HAP-1 (cell line): ENCODE results near the gene AHDC1.

Source experiments
- DNase-seq, 2 experiments: peaks; one replicate each; pipeline ENCODE4 v3.0.0-alpha.2; 2016 to 2020; ENCODE audit warnings: low spot score in 2 of 2
- H3K27me3 ChIP-seq: fragments of 250-450 bp; sonication (Bioruptor Pico); 2 replicates; pipeline ENCODE4 v1.5.1; 2020; ENCODE audit warnings: low read depth, mild to moderate bottlenecking, moderate library complexity
- H3K36me3 ChIP-seq: fragments of 250-450 bp; sonication (Bioruptor Pico); replicated peaks from 2 replicates; pipeline ENCODE4 v1.5.1; 2020; ENCODE audit warnings: mild to moderate bottlenecking
- H3K4me1 ChIP-seq: fragments of 250-450 bp; sonication (Bioruptor Pico); 2 replicates; pipeline ENCODE4 v1.5.1; 2020; ENCODE audit warnings: mild to moderate bottlenecking
- H3K4me3 ChIP-seq: fragments of 250-450 bp; sonication (Bioruptor Pico); 2 replicates; pipeline ENCODE4 v1.5.1; 2020; ENCODE audit warnings: mild to moderate bottlenecking, moderate library complexity
- H3K9me3 ChIP-seq: fragments of 250-450 bp; sonication (Bioruptor Pico); 2 replicates; pipeline ENCODE4 v1.5.1; 2020; ENCODE audit warnings: mild to moderate bottlenecking, moderate library complexity
- in situ Hi-C: fragments of 300-500 bp; cut with MboI; formaldehyde crosslinking; loops from 3 replicates; pipeline ENCODE4 v1.14.3; 2020; ENCODE audit warnings: low sequenced_read_pairs, inconsistent platforms, mixed read lengths

Gene AHDC1

DNA sequence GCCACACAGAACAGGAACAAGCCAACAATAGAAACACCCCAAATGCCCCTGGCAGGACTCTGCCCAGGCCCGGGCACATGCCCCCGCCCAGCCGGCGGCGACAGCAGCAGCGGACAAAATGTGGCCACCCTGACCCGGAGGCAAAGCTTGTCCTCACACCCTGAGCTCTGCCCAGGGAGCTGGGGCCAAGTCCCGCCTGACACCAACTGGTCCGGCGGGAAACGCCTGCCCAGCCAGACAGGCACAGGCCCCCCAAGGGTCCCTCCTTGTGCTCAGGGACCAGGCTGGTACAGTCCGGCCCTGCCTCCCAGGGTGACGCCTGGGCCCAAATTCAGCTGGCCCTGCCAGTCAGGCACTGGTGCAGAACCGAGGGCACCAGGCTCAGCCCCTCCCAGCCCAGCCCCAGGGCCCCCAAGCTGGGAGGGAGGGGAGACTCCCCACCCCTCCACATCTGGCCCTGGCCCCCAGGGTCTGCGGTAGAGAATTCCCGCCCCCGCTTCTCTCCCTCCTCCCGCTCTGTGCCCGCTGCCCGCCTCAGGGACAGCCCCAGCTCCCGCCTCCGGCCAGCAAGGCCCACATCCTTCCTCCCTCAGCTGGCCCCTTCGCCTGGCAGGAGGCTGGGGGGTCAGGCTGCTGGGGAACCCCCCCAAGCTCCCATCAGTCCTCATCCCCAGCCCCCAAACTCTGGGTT, 2.0 kb downstream of the AHDC1 start:
- Histone ChIP-seq H3K36me3 (no peaks in the 10 kb centered on the region), H3K9me3 (no peaks in the 10 kb centered on the region), H3K27me3 (no peaks in the 10 kb centered on the region), H3K4me3 (peak overlapping the region; percentile 67), H3K4me1 (no peaks in the 10 kb centered on the region)
- in situ Hi-C loops, result no loop called here
- DNase-seq, result no peak

DNA sequence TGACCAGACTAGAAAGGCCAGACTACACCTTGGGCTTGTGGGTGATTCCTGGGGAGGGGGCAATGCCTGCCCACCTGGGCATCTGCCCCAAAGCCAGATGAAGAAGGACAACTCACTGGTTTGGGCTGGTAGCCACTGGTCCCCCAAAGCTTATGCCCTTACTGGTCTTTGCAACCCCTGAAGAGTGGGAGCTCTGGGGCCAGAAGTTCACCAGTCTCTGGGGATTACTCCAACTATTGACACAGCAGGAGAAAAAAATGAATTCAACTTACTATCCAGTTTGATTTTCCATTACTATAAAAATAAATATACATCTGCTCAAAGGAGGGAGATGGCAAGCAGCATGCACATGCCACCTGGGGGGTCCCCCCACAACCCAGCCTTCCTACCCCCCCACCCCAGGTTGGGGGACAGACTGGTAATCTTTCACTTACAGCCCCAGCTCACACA, 2.6 kb downstream of the AHDC1 start:
- in situ Hi-C loops, result no loop called here
- Histone ChIP-seq H3K4me1 (no peaks in the 10 kb centered on the region), H3K4me3 (no peak overlapping the region), H3K9me3 (no peaks in the 10 kb centered on the region), H3K36me3 (no peaks in the 10 kb centered on the region), H3K27me3 (no peaks in the 10 kb centered on the region)
- DNase-seq, result no peak

DNA sequence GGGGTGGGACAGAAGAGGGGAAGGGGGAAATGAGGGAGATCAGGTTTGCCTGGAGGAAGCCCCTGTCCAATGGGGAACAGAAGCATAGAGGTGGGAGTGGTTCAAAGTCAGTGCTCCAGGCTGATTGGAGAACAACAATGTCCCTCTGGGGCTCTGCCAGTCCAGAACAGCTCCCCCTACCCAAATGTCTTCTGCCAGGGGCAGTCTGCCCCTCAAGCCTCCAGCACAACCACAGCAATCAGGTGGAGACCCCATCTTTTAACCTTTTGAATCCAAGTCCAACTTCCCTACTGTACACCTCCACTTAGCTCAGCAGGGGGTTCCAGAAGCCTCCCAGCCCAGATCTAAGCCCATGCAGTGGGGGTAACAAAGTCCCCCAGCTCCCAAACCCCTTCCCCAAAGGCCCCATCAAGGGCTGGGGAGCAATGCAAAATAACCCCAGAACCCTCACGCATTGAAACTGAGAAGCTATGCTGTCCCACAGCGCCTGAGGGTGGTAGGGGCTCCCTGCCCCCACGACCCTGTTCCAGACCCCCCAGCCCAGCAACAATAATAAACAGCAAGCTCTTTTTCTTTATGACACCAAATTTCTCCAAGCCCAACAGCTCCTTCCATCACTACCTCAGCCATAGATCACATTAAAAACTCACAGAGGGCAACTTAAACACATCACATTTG, 3.3 kb downstream of the AHDC1 start:
- DNase-seq, result no peak
- Histone ChIP-seq H3K9me3 (no peaks in the 10 kb centered on the region), H3K4me3 (no peak overlapping the region), H3K36me3 (no peaks in the 10 kb centered on the region), H3K4me1 (no peaks in the 10 kb centered on the region), H3K27me3 (no peaks in the 10 kb centered on the region)
- in situ Hi-C loops, result no loop called here

DNA sequence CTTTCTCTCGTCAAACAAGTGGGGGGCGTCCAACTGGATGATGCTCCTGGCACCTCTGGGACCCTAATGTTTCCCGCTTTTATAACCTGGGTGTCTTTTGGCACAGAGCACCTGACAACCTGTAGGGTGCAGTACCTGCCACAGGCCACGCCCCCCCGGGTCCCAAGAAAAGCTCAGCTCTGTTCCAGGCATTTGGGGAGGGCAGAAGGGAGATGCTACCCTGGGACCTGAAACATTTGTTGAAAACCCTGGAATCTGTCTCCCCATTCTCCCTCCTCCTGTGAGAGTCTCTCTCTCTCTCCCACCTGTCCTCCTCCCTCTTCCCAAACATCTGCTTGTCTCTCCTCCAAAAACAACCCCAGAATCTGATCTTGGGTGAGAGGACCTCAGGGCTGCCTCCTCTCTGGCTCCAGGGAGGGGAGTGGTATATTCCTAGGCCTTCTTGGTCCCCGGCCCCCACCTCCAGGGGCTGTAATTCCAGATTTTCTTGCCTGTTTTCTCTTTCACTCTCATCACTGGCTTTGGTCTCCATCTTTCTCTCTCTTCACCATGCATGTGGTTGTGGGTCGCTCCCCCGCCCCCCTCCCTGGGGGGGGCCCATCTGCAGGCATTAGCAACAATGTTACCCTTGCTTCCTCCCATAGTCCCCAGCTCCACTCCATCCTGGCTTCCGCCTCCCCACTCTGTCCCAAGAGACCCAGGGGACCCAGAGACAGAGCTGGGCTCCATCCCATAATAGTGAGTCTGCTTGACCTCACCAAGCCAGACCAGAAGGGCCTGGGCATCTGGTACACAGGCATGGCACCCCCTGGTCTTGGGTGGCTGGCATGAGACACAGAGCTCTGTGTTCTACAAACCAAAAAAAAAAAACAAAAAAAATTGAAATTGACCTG, 4.1 kb downstream of the AHDC1 start:
- no peak for DNase-seq
- H3K36me3 ChIP-seq, result no peaks in the 10 kb centered on the region
- no peaks in the 10 kb centered on the region for H3K4me1 ChIP-seq
- no peaks in the 10 kb centered on the region for H3K9me3 ChIP-seq
- in situ Hi-C loops, result no loop called here
- H3K4me3 ChIP-seq, result no peak overlapping the region
- no peaks in the 10 kb centered on the region for H3K27me3 ChIP-seq

DNA sequence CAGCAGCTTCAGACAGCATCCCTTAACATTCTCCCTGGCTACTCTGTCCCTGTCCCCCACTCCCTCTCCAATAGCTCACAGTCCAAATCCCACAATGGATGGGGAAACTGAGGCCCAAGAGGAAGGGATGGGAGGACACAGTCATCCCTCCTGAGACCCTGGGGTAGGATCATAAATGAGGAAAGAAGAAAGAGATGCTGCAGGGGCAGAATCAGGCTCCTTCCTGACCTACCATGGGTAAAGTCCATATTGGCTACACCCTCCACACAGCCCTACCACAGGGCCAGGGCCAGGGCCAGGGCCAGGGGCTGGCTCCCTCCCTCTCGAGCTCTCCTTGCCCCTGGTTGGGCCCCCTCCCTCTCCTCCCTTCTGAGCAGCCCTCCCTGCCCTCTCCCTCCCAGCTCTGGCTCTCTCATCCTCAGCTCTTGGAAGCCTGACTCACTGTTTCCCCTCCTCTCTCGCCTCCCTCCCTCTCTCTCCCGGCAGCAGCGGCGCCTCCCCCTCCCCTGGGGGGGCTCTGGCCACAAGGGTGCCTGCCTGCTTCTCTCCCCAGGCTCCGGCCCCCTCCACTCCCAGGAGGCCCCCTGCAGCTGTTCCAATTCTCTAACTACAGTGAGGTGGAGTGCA, 4.9 kb downstream of the AHDC1 start:
- no peaks in the 10 kb centered on the region for H3K9me3 ChIP-seq
- in situ Hi-C loops, result no loop called here
- no peaks in the 10 kb centered on the region for H3K36me3 ChIP-seq
- no peak overlapping the region for H3K4me3 ChIP-seq
- no peak for DNase-seq
- no peaks in the 10 kb centered on the region for H3K4me1 ChIP-seq
- no peaks in the 10 kb centered on the region for H3K27me3 ChIP-seq

DNA sequence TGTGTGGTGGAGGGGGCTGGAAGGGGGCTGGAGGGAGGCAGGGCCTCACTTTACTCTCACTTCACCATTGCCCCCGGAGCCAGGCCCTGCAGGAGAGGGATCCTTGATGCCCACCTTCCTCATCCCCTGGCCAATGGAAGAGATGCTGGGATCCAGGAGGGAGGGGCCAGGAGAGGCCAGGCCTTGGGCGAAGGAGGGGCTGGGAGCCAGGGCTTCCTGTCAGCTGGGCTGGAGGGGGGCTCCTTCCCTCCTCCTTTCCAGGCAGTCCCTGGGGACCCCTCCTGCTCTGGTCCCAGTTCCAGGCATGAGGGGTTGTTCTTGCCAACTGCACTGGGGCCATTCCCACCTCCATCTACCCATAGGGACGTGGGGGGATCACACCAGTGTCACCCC, 5.7 kb downstream of the AHDC1 start:
- Histone ChIP-seq H3K4me1 (no peaks in the 10 kb centered on the region; the same call in 1 of the 2 replicates), H3K4me3 (no peak overlapping the region), H3K36me3 (no peaks in the 10 kb centered on the region), H3K27me3 (no peaks in the 10 kb centered on the region), H3K9me3 (no peaks in the 10 kb centered on the region)
- in situ Hi-C loops, result no loop called here
- DNase-seq, result no peak

DNA sequence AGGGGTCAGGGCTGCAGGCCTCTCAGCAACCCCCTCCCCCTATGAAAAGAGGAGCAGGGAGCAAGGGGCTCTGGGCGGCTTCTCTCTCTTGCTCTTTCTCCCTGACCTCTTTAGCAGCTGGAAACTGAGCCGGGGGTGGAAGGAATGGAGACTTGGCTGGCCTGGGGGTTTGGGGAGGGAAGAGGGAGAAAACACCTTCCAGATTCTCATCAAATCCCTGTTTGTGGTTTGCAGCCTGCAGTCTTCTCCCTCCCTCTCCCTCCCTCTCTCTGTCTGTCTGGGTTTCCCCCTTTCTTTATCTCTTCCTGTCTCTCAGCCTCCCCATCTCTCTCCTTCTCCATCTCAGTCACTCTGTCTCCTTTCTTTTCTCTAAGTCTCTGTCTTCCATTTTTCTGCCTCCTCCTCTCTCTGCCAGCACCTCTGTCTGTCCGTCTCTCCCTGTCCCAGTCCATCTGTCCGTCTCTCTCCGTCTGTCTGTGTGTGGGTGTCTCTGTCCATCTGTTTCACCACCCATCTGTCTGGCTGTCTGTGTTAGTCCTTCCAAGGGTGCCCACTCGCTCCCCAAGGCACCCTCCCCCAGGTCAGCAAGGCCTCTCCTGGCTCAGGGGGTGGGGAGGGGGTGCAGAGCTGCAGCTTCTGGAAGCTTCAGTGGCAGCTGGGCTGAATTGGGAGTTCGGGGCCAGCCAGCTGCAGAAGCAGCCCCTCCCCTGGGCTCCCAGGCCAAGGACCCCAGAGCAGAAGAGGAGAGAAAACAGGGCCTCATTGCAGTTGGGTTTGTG, 6.2 kb downstream of the AHDC1 start:
- Histone ChIP-seq H3K4me3 (no peak overlapping the region), H3K36me3 (no peaks in the 10 kb centered on the region), H3K4me1 (no peaks in the 10 kb centered on the region; the same call in 1 of the 2 replicates), H3K27me3 (no peaks in the 10 kb centered on the region), H3K9me3 (no peaks in the 10 kb centered on the region)
- in situ Hi-C loops, result no loop called here
- no peak for DNase-seq

DNA sequence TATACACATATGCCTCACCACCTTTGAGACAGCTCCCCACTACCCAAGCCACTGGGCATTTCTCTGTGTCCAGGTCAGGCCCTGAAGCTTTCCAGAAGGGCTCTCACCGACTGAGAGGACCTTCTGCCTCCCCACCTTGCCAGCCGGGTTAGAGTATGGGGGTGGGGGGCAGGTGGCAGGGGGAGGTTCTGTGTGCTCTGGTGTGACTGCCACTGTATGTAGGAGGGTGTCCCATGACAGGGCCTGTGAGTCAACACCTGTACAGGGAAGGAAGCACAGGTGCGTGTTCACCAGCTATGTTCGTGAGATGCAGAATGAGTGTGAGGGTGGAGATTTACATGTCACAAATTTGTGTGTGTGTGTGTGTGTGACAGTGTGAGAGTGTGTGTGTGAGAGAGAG, 7.0 kb downstream of the AHDC1 start:
- in situ Hi-C loops, result no loop called here
- DNase-seq, result no peak
- Histone ChIP-seq H3K4me3 (no peak overlapping the region), H3K27me3 (no peaks in the 10 kb centered on the region), H3K9me3 (no peaks in the 10 kb centered on the region), H3K36me3 (no peaks in the 10 kb centered on the region), H3K4me1 (peaks cover under 1% of the 10 kb centered on the region; the same call in 1 of the 2 replicates)

DNA sequence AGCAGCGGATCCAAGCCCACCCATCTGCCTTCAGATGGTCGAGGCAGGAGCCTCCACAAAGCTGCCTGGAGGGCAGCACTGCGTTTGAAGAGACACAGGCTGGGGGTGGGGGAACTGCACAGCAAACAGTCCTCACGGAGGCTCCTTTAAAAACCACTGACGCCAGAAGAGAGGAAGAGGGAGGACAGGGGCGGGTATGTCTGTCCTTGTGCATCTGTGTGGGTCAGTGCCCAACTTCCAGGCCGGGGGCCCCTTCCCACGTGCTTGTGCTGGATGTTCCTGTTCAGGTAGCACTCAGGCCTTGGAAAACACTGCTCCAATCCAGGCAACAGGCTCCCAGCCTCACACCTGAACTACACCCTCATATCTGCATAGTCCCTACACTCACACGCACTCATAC, 7.7 kb downstream of the AHDC1 start:
- DNase-seq, result no peak
- Histone ChIP-seq H3K36me3 (no peaks in the 10 kb centered on the region), H3K27me3 (no peaks in the 10 kb centered on the region), H3K4me1 (peaks cover 3% of the 10 kb centered on the region; the same call in 1 of the 2 replicates), H3K4me3 (no peak overlapping the region), H3K9me3 (no peaks in the 10 kb centered on the region)
- in situ Hi-C loops, result no loop called here

DNA sequence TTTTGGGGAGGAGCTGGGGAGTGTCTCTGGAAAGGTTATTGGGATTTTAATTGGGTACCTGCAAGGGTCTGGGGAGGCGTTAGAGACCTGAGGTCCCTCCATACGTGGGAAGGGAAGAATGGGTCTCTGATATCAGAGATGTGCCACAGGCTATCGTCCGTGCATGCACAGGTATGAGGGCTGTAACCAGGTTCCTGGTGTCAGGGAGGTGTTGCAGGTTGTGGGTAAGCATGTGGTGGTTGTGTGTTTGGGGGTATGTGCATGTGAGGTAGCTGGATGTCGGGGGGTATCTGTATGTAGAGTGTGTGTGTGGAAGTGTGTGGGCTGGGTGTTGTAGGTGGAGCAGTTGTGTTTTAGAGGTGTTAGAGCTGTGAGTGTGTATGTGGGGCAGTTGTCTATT, 8.3 kb downstream of the AHDC1 start:
- Histone ChIP-seq H3K9me3 (no peaks in the 10 kb centered on the region), H3K4me3 (no peak overlapping the region), H3K4me1 (peaks cover 3% of the 10 kb centered on the region; the same call in 1 of the 2 replicates), H3K27me3 (no peaks in the 10 kb centered on the region), H3K36me3 (no peaks in the 10 kb centered on the region)
- DNase-seq, result no peak
- in situ Hi-C loops, result no loop called here

DNA sequence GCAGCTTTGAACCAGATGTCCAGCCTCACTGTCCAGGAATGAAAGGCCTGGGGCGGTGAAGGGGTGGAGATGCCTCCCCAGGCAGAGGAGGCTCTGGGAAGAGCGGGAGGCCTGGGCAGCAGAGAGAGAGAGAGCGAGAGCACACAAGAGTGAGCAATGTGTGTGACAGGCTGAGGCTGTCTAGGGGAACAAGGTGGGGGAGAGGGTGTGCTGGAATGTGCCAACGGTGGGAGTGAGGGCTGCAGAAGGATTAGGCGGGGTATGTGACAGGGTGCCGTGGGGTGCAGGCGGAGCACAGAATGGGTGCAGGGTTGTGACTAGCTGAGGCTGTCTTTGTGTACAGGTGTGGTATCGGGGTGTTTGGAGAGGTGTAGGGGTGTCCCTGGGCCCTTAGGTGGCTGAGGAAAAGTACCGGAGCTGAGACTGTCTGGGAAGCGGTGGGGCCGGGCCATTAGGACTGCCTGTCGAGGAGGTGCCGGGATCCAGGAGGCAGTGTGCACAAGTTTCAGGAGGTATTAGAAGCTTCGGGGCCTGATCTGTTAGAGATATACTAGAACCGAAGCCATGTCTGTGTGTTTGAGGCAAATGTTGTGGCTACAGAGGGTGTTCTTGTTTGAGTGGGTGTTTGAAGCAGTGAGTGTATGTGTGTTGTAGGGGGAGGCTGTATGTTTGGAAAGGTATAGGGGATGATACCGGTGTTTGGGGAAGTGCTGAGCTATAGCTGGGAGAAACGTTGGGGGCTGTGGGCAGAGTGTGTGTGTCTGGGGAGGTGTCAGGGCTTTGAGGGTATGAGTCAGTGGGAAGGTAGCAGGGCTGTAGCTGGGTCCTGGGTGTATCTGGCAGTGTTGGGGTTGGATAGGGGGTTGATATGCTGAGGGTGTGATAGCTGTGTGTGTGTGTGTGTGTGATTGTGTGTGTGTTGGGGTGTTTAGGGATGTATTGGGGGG, 9.1 kb downstream of the AHDC1 start:
- H3K4me3 ChIP-seq, result no peak overlapping the region
- DNase-seq, result no peak
- peaks cover 3% of the 10 kb centered on the region; the same call in 1 of the 2 replicates for H3K4me1 ChIP-seq
- no peaks in the 10 kb centered on the region for H3K9me3 ChIP-seq
- no peaks in the 10 kb centered on the region for H3K36me3 ChIP-seq
- no peaks in the 10 kb centered on the region for H3K27me3 ChIP-seq
- in situ Hi-C loops, result no loop called here
